Common myeloid progenitor, CD34-positive (primary cell): ENCODE data around the gene F7.

Experiments
- CTCF ChIA-PET: fragments of 350-600 bp; sonication (Branson Sonifier 250); formaldehyde crosslinking; loops from one replicate; lab custom pipeline; 2021; ENCODE audit warnings: antibody characterized with exemption; lab: Charles Lee
- POLR2A ChIA-PET: fragments of 350-600 bp; sonication (Branson Sonifier 250); formaldehyde crosslinking; loops from one replicate; lab custom pipeline; 2021; ENCODE audit warnings: antibody characterized with exemption; lab: Charles Lee
- DNase-seq, 3 donors: peaks; one replicate each; pipeline versions ENCODE4 v3.0.0 to v3.0.0-alpha.2; 2013
- H3K27ac ChIP-seq, 2 experiments: 1 replicate in 1 of 2; 2 replicates in 1 of 2; pipeline ENCODE4 v1.7.0; 2013; ENCODE audit warnings: inconsistent platforms in 2 of 2, low read length in 2 of 2, mild to moderate bottlenecking in 2 of 2, low read depth in 1 of 2, moderate library complexity in 1 of 2; ENCODE audit not compliant: severe bottlenecking in 2 of 2, insufficient read depth in 1 of 2, poor library complexity in 1 of 2
- H3K27me3 ChIP-seq, 5 experiments: replicated peaks in 2 of 5; 1 replicate in 3 of 5; 2 replicates in 2 of 5; pipeline versions ENCODE4 v1.6.1 to v1.7.0; 2013; ENCODE audit warnings: low read length in 4 of 5, mild to moderate bottlenecking in 2 of 5, moderate library complexity in 2 of 5, inconsistent platforms in 1 of 5; ENCODE audit not compliant: insufficient read depth in 5 of 5, control insufficient read depth in 4 of 5
- H3K36me3 ChIP-seq, 4 experiments: 1 replicate in 2 of 4; 2 replicates in 2 of 4; pipeline versions ENCODE4 v1.6.1 to v1.7.0; 2013; ENCODE audit warnings: low read length in 3 of 4, control low read depth in 1 of 4, mild to moderate bottlenecking in 1 of 4; ENCODE audit not compliant: control insufficient read depth in 4 of 4, insufficient read depth in 4 of 4
- H3K4me1 ChIP-seq, 4 experiments: 1 replicate in 3 of 4; 2 replicates in 1 of 4; pipeline versions ENCODE4 v1.6.1 to v1.7.1; 2013; ENCODE audit warnings: low read length in 3 of 4, mild to moderate bottlenecking in 3 of 4, control low read depth in 1 of 4, inconsistent platforms in 1 of 4, moderate library complexity in 1 of 4; ENCODE audit not compliant: control insufficient read depth in 4 of 4, insufficient read depth in 4 of 4; ENCODE audit errors: control extremely low read depth in 1 of 4
- H3K4me3 ChIP-seq, 7 experiments: 1 replicate in 4 of 7; 2 replicates in 3 of 7; pipeline versions ENCODE4 v1.5.1 to v1.7.0; 2013; ENCODE audit warnings: mild to moderate bottlenecking in 7 of 7, low read length in 6 of 7, moderate library complexity in 6 of 7, inconsistent platforms in 2 of 7, low read depth in 2 of 7, control low read depth in 1 of 7; ENCODE audit not compliant: insufficient read depth in 4 of 7, control insufficient read depth in 1 of 7; ENCODE audit errors: extremely low read depth in 1 of 7
- H3K9me3 ChIP-seq, 5 experiments: 1 replicate in 4 of 5; 2 replicates in 1 of 5; pipeline versions ENCODE4 v1.6.1 to v1.7.1; 2013; ENCODE audit warnings: low read length in 4 of 5, mild to moderate bottlenecking in 2 of 5, inconsistent platforms in 1 of 5, low read depth in 1 of 5, moderate library complexity in 1 of 5; ENCODE audit not compliant: control insufficient read depth in 4 of 5, insufficient read depth in 2 of 5; ENCODE audit errors: control extremely low read depth in 1 of 5
- WGBS: methylation state at CpG from one replicate; pipeline ENCODE4 v1.1.5; 2013; ENCODE audit not compliant: insufficient coverage; 5-methylcytosine and 5-hydroxymethylcytosine counted together

Gene F7

DNA sequence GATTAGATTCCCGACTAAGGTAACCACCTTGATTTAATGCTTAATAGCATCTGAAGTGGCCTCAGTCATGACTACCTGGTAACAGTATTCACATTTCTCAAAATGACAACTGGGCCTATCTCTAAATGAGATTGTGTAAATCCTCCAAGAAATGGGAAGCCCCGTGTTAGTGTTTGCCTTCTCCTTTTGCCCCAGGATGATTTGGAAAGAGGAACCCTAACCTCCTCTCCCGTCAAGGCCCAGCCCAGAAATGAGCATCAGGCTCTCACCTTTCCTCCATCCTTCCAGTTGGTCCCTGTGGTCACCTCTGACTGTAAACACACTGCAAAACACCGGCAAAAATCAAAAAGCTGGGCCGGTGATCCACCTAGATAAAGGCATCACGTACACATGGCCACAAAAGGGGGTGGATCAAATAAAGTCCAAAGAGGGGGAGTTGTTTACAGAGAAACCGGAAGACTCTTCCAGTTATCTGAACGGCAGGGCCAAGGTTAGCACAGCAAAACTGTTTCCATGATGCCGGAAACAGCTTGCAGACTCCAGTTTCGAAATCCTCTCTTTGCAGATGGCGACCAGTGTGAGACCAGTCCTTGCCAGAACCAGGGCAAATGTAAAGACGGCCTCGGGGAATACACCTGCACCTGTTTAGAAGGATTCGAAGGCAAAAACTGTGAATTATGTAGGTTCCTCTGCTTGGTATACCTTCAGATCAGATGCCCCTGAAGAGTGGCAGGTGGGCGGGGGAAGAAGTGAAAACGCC lies 33.4 kb downstream of the F7 start:
- ChIA-PET CTCF (no interaction called here), POLR2A (no interaction called here)
- Histone ChIP-seq H3K4me3 (no peak overlapping the region), H3K4me1 (no peaks in the 10 kb centered on the region), H3K36me3 (no peaks in the 10 kb centered on the region), H3K27ac (no peak overlapping the region), H3K27me3 (peaks cover 0 to 8% (median 4%) of the 10 kb centered on the region in 5 experiments), H3K9me3 (peaks cover 0 to 4% (median 0%) of the 10 kb centered on the region in 5 experiments)
- 89% methylated on average over 15 of the region's 16 CpGs for WGBS
- no peak for DNase-seq

- Histone ChIP-seq H3K4me1 (no peaks in the 10 kb centered on the region), H3K4me3 (no peak overlapping the region), H3K9me3 (no peaks in the 10 kb centered on the region), H3K27me3 (peaks cover 0 to 5% (median 4%) of the 10 kb centered on the region in 5 experiments), H3K36me3 (no peaks in the 10 kb centered on the region), H3K27ac (no peak overlapping the region)
- no peak for DNase-seq
- ChIA-PET CTCF (no interaction called here), POLR2A (no interaction called here)
- 95% methylated on average over 4 of the region's 5 CpGs for WGBS
Observed at GRCh38 chr13:113139577-113139976, 34.0 kb downstream of the F7 start.

GRCh38 chr13:113140677-113141600 lies 35.3 kb downstream of the F7 start:
- ChIA-PET CTCF (interaction anchor here (1.4 to 1.8 kb wide), 2 partner anchors 9 to 13 kb away, joined by 5 to 6 read pairs; no protein-coding TSS in a partner anchor), POLR2A (no interaction called here)
- no peak for DNase-seq
- Histone ChIP-seq H3K36me3 (no peaks in the 10 kb centered on the region), H3K4me1 (no peaks in the 10 kb centered on the region), H3K27ac (no peak overlapping the region), H3K9me3 (no peaks in the 10 kb centered on the region), H3K4me3 (no peak overlapping the region), H3K27me3 (peaks cover 0 to 5% (median 4%) of the 10 kb centered on the region in 5 experiments)
- WGBS = 96% methylated on average over 20 of the region's 26 CpGs

DNA sequence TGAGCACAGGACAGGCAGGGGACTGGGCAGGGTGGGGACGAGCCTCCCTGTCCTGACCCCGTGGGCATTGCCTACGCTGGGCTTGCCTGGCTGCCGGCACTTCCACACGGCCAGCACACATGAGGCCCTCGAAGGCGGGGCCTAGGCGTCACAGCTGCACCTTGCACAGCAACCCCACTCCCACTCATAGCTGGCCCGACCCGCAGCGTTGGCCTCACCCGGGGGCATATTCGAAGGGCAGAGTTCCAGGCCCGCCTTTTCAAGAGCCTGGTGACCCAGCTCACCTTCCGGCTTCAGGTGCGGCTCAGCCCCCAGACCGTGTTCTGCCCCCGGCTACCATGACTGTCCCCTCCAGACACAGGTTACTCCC lies 36.0 kb downstream of the F7 start:
- no peaks in the 10 kb centered on the region for H3K4me1 ChIP-seq
- no peak overlapping the region for H3K4me3 ChIP-seq
- 98% methylated on average over 14 of the region's 18 CpGs for WGBS
- ChIA-PET POLR2A (no interaction called here), CTCF (interaction anchor here (1.4 to 1.8 kb wide), 2 partner anchors 10 to 13 kb away, joined by 5 to 6 read pairs; no protein-coding TSS in a partner anchor)
- no peaks in the 10 kb centered on the region for H3K9me3 ChIP-seq
- H3K27me3 ChIP-seq = peaks cover 0 to 5% (median 4%) of the 10 kb centered on the region in 5 experiments
- H3K36me3 ChIP-seq = no peaks in the 10 kb centered on the region
- H3K27ac ChIP-seq = no peak overlapping the region
- DNase-seq = no peak

DNA sequence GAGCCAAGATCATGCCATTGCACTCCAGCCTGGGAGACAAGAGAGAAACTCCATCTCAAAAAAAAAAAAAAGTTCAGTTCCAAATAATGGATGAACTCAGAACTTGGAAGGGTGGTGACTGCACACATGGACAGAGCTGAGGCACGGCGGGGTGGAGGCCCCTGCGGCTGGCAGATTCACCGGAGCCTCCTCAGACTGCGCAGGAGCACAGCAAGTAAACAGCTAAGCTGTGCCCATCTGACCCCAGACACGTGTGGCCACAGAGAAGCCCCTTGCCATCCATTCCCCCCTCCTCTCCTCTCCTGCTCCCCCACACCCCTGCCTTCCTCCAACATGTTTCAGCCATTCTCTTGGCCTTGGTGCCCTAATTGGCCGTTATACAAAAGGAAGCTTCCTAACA lies 37.3 kb downstream of the F7 start:
- DNase-seq = no peak
- Histone ChIP-seq H3K27me3 (peaks cover 0 to 2% (median under 1%) of the 10 kb centered on the region in 5 experiments), H3K36me3 (no peaks in the 10 kb centered on the region), H3K4me3 (no peak overlapping the region), H3K9me3 (no peaks in the 10 kb centered on the region), H3K27ac (no peak overlapping the region), H3K4me1 (no peaks in the 10 kb centered on the region)
- CTCF ChIA-PET = interaction anchor here (1.8 kb wide), 1 partner anchor 14 kb away, joined by 5 read pairs; no protein-coding TSS in a partner anchor
- 92% methylated on average over 5 of the region's 7 CpGs for WGBS
- POLR2A ChIA-PET = no interaction called here

DNA sequence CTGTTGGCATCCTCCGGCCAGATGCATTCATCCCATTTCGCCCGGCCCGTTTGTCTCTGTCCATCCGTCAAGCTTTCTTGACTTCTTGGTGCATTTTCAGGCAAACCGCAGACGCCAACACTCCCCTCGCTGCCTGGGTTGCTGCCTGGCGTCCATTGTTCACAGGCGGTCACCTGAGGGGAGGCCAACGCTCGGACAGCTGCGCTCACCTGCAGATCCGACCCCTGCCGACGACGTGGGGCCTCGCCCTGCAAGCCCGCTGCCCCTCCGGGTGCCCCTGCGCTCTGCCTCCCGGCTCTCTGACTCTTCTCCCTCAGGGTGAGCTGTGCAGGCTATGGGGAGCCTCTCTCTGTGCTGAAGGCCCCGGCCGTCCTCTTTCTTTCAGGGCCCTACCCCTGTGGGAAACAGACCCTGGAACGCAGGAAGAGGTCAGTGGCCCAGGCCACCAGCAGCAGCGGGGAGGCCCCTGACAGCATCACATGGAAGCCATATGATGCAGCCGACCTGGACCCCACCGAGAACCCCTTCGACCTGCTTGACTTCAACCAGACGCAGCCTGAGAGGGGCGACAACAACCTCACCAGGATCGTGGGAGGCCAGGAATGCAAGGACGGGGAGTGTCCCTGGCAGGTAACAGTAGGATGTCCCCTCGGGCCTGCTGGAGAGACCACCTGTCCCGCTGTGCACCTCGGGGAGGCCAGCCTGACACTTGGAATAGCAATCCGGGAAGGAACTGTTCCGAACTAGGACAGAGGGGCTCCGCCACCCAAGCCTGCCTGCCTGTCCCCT lies 38.1 kb downstream of the F7 start:
- POLR2A ChIA-PET = no interaction called here
- H3K36me3 ChIP-seq = no peaks in the 10 kb centered on the region
- H3K27me3 ChIP-seq = peaks cover 0 to 2% (median 0%) of the 10 kb centered on the region in 5 experiments
- H3K4me3 ChIP-seq = no peak overlapping the region
- no peaks in the 10 kb centered on the region for H3K9me3 ChIP-seq
- CTCF ChIA-PET = no interaction called here
- H3K4me1 ChIP-seq = no peaks in the 10 kb centered on the region
- DNase-seq = no peak
- WGBS = 95% methylated on average over 37 of the region's 39 CpGs
- no peak overlapping the region for H3K27ac ChIP-seq
